Karpas-422 (cell line): ENCODE measurements around the gene TRNP1. TPM values are rescaled to one million over a fixed set of nuclear protein-coding genes. Genes with fewer than 3 reads are reported as not detected.

Experiments used
- DNase-seq: peaks from one replicate; pipeline ENCODE4 v3.0.0-alpha.2; 2015
- H2AFZ ChIP-seq: fragments of 200-600 bp; sonication (generic); 2 replicates; pipeline ENCODE4 v1.6.1; 2014; ENCODE audit warnings: antibody characterized with exemption, low read length, mixed read lengths
- H3K27ac ChIP-seq: fragments of 200-600 bp; sonication (generic); 2 replicates; pipeline ENCODE4 v1.5.1; 2014; ENCODE audit warnings: mild to moderate bottlenecking, low read length, moderate library complexity
- H3K27me3 ChIP-seq: fragments of 200-600 bp; sonication (generic); 2 replicates; pipeline ENCODE4 v1.6.1; 2014; ENCODE audit warnings: low read length, mixed read lengths
- H3K36me3 ChIP-seq: fragments of 200-600 bp; sonication (generic); 2 replicates; pipeline ENCODE4 v1.6.1; 2014; ENCODE audit warnings: low read length, mixed read lengths; ENCODE audit not compliant: insufficient read depth
- H3K4me1 ChIP-seq: fragments of 200-600 bp; sonication (generic); 2 replicates; pipeline ENCODE4 v1.6.1; 2014; ENCODE audit warnings: mild to moderate bottlenecking, low read length, mixed read lengths
- H3K4me2 ChIP-seq: fragments of 200-600 bp; sonication (generic); 2 replicates; pipeline ENCODE4 v1.6.1; 2014; ENCODE audit warnings: low read length, low read depth, mild to moderate bottlenecking; ENCODE audit not compliant: poor library complexity, severe bottlenecking
- H3K4me3 ChIP-seq: fragments of 200-600 bp; sonication (generic); 2 replicates; pipeline ENCODE4 v1.5.1; 2014; ENCODE audit warnings: mild to moderate bottlenecking, antibody characterized with exemption, low read length, mixed read lengths
- H3K79me2 ChIP-seq: fragments of 200-600 bp; sonication (generic); 2 replicates; pipeline ENCODE4 v1.6.1; 2014; ENCODE audit warnings: mild to moderate bottlenecking, low read length, mixed read lengths
- H3K9ac ChIP-seq: fragments of 200-600 bp; sonication (generic); 2 replicates; pipeline ENCODE4 v1.6.0; 2014; ENCODE audit warnings: low read length
- H3K9me2 ChIP-seq: fragments of 200-600 bp; sonication (generic), shearing (Covaris generic); replicated peaks from 2 replicates; pipeline ENCODE4 v1.6.0; 2014; ENCODE audit warnings: mild to moderate bottlenecking, low read length, moderate library complexity; ENCODE audit not compliant: insufficient read depth
- H3K9me3 ChIP-seq: fragments of 300-700, 200-600 bp; sonication (generic); 2 replicates; pipeline ENCODE4 v1.6.1; 2014; ENCODE audit warnings: low read length, mixed read lengths
- H4K20me1 ChIP-seq: fragments of 200-600 bp; sonication (generic); 2 replicates; pipeline ENCODE4 v1.6.1; 2014; ENCODE audit warnings: mild to moderate bottlenecking, antibody characterized with exemption, low read length, low read depth; ENCODE audit not compliant: insufficient read depth
- total RNA-seq: library from RNA; depleted of rRNA; stranded (reverse); fragments of >200 nt; shearing (Covaris generic); gene quantifications from 2 replicates; pipeline ENCODE4 v1.2.3, GENCODE V29; 2014; ENCODE audit warnings: low replicate concordance

The TRNP1 gene
- total RNA-seq, 1 experiment from 2014 or later = not detected

- Histone ChIP-seq H3K9me3 (no peaks in the 10 kb centered on the region), H3K27me3 (no peaks in the 10 kb centered on the region), H3K27ac (no peak overlapping the region), H4K20me1 (no peaks in the 10 kb centered on the region), H3K79me2 (no peaks in the 10 kb centered on the region), H3K36me3 (no peaks in the 10 kb centered on the region), H3K4me3 (no peak overlapping the region), H2AFZ (no peak overlapping the region), H3K4me1 (no peaks in the 10 kb centered on the region), H3K4me2 (no peak overlapping the region), H3K9me2 (no peaks in the 10 kb centered on the region), H3K9ac (no peak overlapping the region)
- DNase-seq = no peak
Measured at GRCh38 chr1:27021354-27022031, 28.0 kb downstream of the TRNP1 start.

GRCh38 chr1:27025718-27026117 is 32.2 kb downstream of the TRNP1 start:
- H2AFZ ChIP-seq = no peak overlapping the region
- no peaks in the 10 kb centered on the region for H3K9me3 ChIP-seq
- no peak overlapping the region for H3K27ac ChIP-seq
- no peaks in the 10 kb centered on the region for H3K4me1 ChIP-seq
- H3K36me3 ChIP-seq = no peaks in the 10 kb centered on the region
- H3K27me3 ChIP-seq = no peaks in the 10 kb centered on the region
- DNase-seq = no peak
- no peaks in the 10 kb centered on the region for H3K79me2 ChIP-seq
- no peak overlapping the region for H3K4me3 ChIP-seq
- H3K9ac ChIP-seq = no peak overlapping the region
- no peak overlapping the region for H3K4me2 ChIP-seq
- no peaks in the 10 kb centered on the region for H3K9me2 ChIP-seq
- H4K20me1 ChIP-seq = no peaks in the 10 kb centered on the region

- Histone ChIP-seq H3K9ac (no peak overlapping the region), H3K27me3 (no peaks in the 10 kb centered on the region), H2AFZ (no peak overlapping the region), H3K36me3 (no peaks in the 10 kb centered on the region), H3K4me3 (no peak overlapping the region), H3K79me2 (no peaks in the 10 kb centered on the region), H3K27ac (no peak overlapping the region), H4K20me1 (no peaks in the 10 kb centered on the region), H3K4me1 (no peaks in the 10 kb centered on the region), H3K9me3 (no peaks in the 10 kb centered on the region), H3K4me2 (no peak overlapping the region), H3K9me2 (no peaks in the 10 kb centered on the region)
- no peak for DNase-seq
Measured at GRCh38 chr1:27026621-27027574, 33.4 kb downstream of the TRNP1 start.

- no peaks in the 10 kb centered on the region for H3K79me2 ChIP-seq
- H3K27me3 ChIP-seq = no peaks in the 10 kb centered on the region
- H3K36me3 ChIP-seq = no peaks in the 10 kb centered on the region
- no peaks in the 10 kb centered on the region for H3K9me3 ChIP-seq
- H2AFZ ChIP-seq = no peak overlapping the region
- no peak overlapping the region for H3K27ac ChIP-seq
- H3K9me2 ChIP-seq = no peaks in the 10 kb centered on the region
- H3K4me2 ChIP-seq = no peak overlapping the region
- H3K4me1 ChIP-seq = no peaks in the 10 kb centered on the region
- H3K9ac ChIP-seq = no peak overlapping the region
- no peaks in the 10 kb centered on the region for H4K20me1 ChIP-seq
- no peak for DNase-seq
- H3K4me3 ChIP-seq = no peak overlapping the region
Measured at GRCh38 chr1:27027575-27028250, 34.2 kb downstream of the TRNP1 start.

GRCh38 chr1:27029517-27029916 is 36.0 kb downstream of the TRNP1 start:
- H2AFZ ChIP-seq = no peak overlapping the region
- DNase-seq = no peak
- no peaks in the 10 kb centered on the region for H4K20me1 ChIP-seq
- H3K9ac ChIP-seq = no peak overlapping the region
- no peaks in the 10 kb centered on the region for H3K4me1 ChIP-seq
- H3K9me3 ChIP-seq = no peaks in the 10 kb centered on the region
- H3K4me3 ChIP-seq = no peak overlapping the region
- H3K27ac ChIP-seq = no peak overlapping the region
- H3K9me2 ChIP-seq = no peaks in the 10 kb centered on the region
- no peaks in the 10 kb centered on the region for H3K79me2 ChIP-seq
- H3K4me2 ChIP-seq = no peak overlapping the region
- H3K27me3 ChIP-seq = no peaks in the 10 kb centered on the region
- no peaks in the 10 kb centered on the region for H3K36me3 ChIP-seq

- Histone ChIP-seq H3K27me3 (no peaks in the 10 kb centered on the region), H3K4me2 (no peak overlapping the region), H3K36me3 (no peaks in the 10 kb centered on the region), H3K4me3 (no peak overlapping the region), H3K9me2 (no peaks in the 10 kb centered on the region), H3K4me1 (no peaks in the 10 kb centered on the region), H3K79me2 (no peaks in the 10 kb centered on the region), H4K20me1 (no peaks in the 10 kb centered on the region), H3K27ac (no peak overlapping the region), H3K9me3 (no peaks in the 10 kb centered on the region), H2AFZ (no peak overlapping the region), H3K9ac (no peak overlapping the region)
- no peak for DNase-seq
Measured at GRCh38 chr1:27031235-27032118, 38.0 kb downstream of the TRNP1 start.

- Histone ChIP-seq H3K27me3 (no peaks in the 10 kb centered on the region), H3K36me3 (no peaks in the 10 kb centered on the region), H3K4me2 (no peak overlapping the region), H3K9me2 (no peaks in the 10 kb centered on the region), H3K4me1 (no peaks in the 10 kb centered on the region), H4K20me1 (no peaks in the 10 kb centered on the region), H3K9me3 (no peaks in the 10 kb centered on the region), H3K27ac (no peak overlapping the region), H3K9ac (no peak overlapping the region), H3K79me2 (no peaks in the 10 kb centered on the region), H2AFZ (no peak overlapping the region), H3K4me3 (no peak overlapping the region)
- DNase-seq = no peak
Measured at GRCh38 chr1:27032119-27032461, 38.6 kb downstream of the TRNP1 start.
